Ovary (tissue), 9 donors: ENCODE results near the gene RFK. TPM values are rescaled to one million over a fixed set of nuclear protein-coding genes. Genes with fewer than 3 reads are reported as not detected.

Experiments
- DNase-seq, 5 donors: peaks; one replicate each; pipeline ENCODE4 v3.0.0-alpha.2; 2019 to 2020
- H3K27ac ChIP-seq, 2 donors: fragments of 200-600 bp; one replicate each; pipeline versions ENCODE4 v1.5.1 to v1.8.0; 2019 to 2022
- H3K27me3 ChIP-seq: fragments of 200-600 bp; one replicate; pipeline ENCODE4 v1.8.0; 2022
- H3K36me3 ChIP-seq: fragments of 200-600 bp; sonication (generic); one replicate; pipeline ENCODE4 v1.5.1; 2019
- H3K4me1 ChIP-seq: one replicate; pipeline ENCODE4 v1.8.1; 2013; ENCODE audit warnings: mild to moderate bottlenecking, moderate library complexity; ENCODE audit not compliant: insufficient read depth
- H3K4me3 ChIP-seq: fragments of 200-600 bp; sonication (generic); one replicate; pipeline ENCODE4 v1.5.1; 2017
- H3K9me3 ChIP-seq, 2 donors: fragments of 200-600 bp in 1 of 2; sonication (generic) in 1 of 2; one replicate each; pipeline versions ENCODE4 v1.5.1 to v1.8.1; 2013 to 2019; ENCODE audit warnings: mild to moderate bottlenecking in 1 of 2, moderate library complexity in 1 of 2
- EP300 ChIP-seq: sonication (generic); formaldehyde crosslinking; IDR thresholded peaks from one replicate; pipeline ENCODE4 v1.6.1; 2017; ENCODE audit warnings: antibody characterized with exemption
- POLR2A ChIP-seq: fragments of 450-650 bp; IDR thresholded peaks from one replicate; pipeline ENCODE4 v1.6.1; 2017; ENCODE audit warnings: antibody characterized with exemption, mild to moderate bottlenecking, moderate library complexity
- WGBS, 3 donors: extraction: QIAGEN DNeasy Blood & Tissue Kit in 1 of 3; methylation state at CpG; one replicate each; pipeline versions ENCODE4 v1.1.5 to v1.1.7; 2013 to 2017; 5-methylcytosine and 5-hydroxymethylcytosine counted together
- intact Hi-C, 4 donors: fragments of 100-400 bp; cut with DNase I; formaldehyde crosslinking; loops; one replicate each; pipeline versions ENCODE4 v1.11.0 to v1.15.1; 2022 to 2023
- polyA plus RNA-seq, 2 donors: library from polyadenylated mRNA; stranded (reverse); fragments of 200-250 nt in 1 of 2; fragments of 350-450 nt in 1 of 2; fragmentation: Illumina TruSeq in 1 of 2; extraction: RNeasy Lipid Tissue Mini Kit (QIAGEN cat#74804) in 1 of 2; gene quantifications; one replicate each; pipeline ENCODE4 v1.2.3, GENCODE V29; 2013 to 2014
- total RNA-seq, 7 donors: library from RNA; depleted of rRNA in 2 of 7; stranded (reverse); fragments of >200 nt in 2 of 7; fragmentation: NEBNext Ultra II Directional in 3 of 7; extraction: Animal tissue kit (Norgen Biotek cat#: 25700) in 3 of 7; gene quantifications; one replicate each; pipeline versions ENCODE4 v1.1.0 to v1.2.4, GENCODE V29; 2016 to 2023
- TF ChIP-seq, protein P1 (sequence below), 3 donors: fragments of 450-650 bp in 2 of 3; fragments of 200-600 bp in 1 of 3; IDR thresholded peaks; one replicate each; pipeline versions ENCODE4 v1.5.1 to v1.8.0; 2016 to 2022; ENCODE audit warnings: antibody characterized with exemption in 3 of 3, mild to moderate bottlenecking in 1 of 3
- donor health status: DM: no; HTN: no; CAD: no; lungs with moderate emphysema.
- donor health status: DM: no; HTN: no; CAD: no.
- donor health status: Bipolar disorder and iron deficiency.
- donor health status: DM: yes; HTN: yes; CAD: no.
- donor health status: DM: no; HTN: no; CAD: no.
- donor health status: DM: yes; HTN: yes; CAD: no.

The RFK gene
- total and polyA plus RNA-seq, 9 donors: 9.9 to 30.1 (median 18.5) TPM

DNA sequence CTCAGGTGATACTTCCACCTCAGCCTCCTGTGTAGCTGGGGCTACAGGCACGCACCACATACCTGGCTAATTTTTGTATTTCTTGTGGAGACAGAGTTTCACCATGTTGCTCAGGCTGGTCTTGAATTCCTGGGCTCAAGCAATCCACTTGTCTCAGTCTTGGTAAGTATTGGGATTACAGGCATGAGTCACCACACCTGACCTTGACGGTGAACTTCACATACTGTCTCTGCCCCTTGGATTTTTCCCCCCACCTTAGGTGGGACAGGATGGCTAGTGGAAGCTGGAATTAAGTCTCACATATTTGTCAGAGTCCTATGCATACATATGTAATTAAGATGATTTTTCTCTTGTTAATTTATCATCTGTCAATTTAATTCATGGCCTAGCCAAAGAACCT lies 20.9 kb upstream of the RFK start:
- Histone ChIP-seq H3K4me3 (no peak overlapping the region), H3K9me3 (no peaks in the 10 kb centered on the region), H3K27ac (no peak overlapping the region), H3K36me3 (no peaks in the 10 kb centered on the region), H3K4me1 (no peaks in the 10 kb centered on the region), H3K27me3 (no peaks in the 10 kb centered on the region)
- WGBS, 3 donors: 71 to 90% (median 88%) methylated on average over 2 of the region's 2 CpGs
- TF ChIP-seq POLR2A (no peak), EP300 (no peak)
- TF ChIP-seq, protein P1, sequence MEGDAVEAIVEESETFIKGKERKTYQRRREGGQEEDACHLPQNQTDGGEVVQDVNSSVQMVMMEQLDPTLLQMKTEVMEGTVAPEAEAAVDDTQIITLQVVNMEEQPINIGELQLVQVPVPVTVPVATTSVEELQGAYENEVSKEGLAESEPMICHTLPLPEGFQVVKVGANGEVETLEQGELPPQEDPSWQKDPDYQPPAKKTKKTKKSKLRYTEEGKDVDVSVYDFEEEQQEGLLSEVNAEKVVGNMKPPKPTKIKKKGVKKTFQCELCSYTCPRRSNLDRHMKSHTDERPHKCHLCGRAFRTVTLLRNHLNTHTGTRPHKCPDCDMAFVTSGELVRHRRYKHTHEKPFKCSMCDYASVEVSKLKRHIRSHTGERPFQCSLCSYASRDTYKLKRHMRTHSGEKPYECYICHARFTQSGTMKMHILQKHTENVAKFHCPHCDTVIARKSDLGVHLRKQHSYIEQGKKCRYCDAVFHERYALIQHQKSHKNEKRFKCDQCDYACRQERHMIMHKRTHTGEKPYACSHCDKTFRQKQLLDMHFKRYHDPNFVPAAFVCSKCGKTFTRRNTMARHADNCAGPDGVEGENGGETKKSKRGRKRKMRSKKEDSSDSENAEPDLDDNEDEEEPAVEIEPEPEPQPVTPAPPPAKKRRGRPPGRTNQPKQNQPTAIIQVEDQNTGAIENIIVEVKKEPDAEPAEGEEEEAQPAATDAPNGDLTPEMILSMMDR (IDR thresholded peaks at IDR 0.05): no peak
- no peak for DNase-seq
- intact Hi-C loops: no loop called here

DNA sequence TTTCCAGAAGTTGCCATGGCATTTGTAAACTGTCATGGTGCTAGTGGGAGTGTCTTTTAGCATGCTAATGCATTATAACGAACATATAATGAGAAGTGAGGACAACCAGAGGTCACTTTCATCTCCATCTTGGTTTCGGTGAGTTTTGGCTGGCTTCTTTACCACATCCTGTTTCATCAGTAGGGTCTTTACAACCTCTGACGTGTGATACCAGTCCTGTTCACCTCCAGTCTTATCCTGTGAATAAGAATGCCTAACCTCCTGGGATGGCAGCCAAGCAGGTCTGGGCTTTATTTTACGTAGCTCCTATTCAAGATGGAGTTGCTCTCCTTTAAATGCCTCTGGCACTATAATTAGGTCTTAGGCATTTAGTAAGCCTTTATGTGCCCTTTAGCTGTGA lies 20.4 kb upstream of the RFK start:
- WGBS, 3 donors: 78 to 87% (median 81%) methylated on average over 4 of the region's 4 CpGs
- Histone ChIP-seq H3K27ac (no peak overlapping the region), H3K36me3 (no peaks in the 10 kb centered on the region), H3K9me3 (no peaks in the 10 kb centered on the region), H3K4me1 (no peaks in the 10 kb centered on the region), H3K4me3 (no peak overlapping the region), H3K27me3 (no peaks in the 10 kb centered on the region)
- intact Hi-C loops: no loop called here
- DNase-seq: no peak
- TF ChIP-seq, protein P1 (IDR thresholded peaks at IDR 0.05): no peak
- TF ChIP-seq EP300 (no peak), POLR2A (no peak)

DNA sequence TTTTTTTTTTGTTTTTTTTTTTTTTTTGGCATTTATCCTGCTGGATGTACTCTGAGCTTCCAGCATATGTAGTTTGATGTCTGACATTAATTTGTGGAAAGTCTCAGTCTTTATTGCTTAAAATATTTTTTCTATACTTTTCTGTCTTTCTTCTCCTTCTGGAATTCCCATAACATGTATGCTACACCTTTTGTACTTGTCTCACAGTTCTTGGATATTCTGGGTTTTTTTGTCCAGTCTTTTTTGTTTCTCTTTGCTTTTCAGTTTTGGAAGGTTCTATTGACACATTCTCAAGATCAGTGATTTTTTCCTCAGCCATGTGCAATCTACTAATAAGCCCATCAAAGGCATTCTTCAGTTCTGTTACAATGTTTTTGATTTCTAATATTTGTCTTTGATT lies 19.4 kb upstream of the RFK start:
- Histone ChIP-seq H3K4me3 (no peak overlapping the region), H3K27me3 (no peaks in the 10 kb centered on the region), H3K27ac (no peak overlapping the region), H3K9me3 (no peaks in the 10 kb centered on the region), H3K36me3 (no peaks in the 10 kb centered on the region), H3K4me1 (no peaks in the 10 kb centered on the region)
- DNase-seq: no peak
- TF ChIP-seq EP300 (no peak), POLR2A (no peak)
- TF ChIP-seq, protein P1 (IDR thresholded peaks at IDR 0.05): no peak
- intact Hi-C loops: no loop called here

DNA sequence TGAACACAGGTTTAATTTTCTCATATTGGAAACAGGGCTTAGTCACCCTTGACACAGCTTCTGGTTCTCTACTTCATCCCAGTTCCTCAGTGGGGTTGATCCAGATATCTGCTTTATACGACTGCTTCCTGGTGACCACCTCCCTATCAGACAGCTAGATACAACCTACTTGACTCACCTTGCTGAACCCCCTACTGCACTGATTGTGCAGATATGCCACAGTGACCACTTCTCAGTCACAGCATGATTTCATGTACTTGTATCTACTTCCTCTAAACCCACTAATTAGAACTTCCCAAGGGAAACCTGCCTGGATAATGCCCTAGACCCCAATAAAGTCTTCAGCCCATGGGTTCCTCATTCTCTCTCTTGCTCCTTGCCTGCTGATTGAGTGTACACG lies 18.4 kb upstream of the RFK start:
- WGBS, 3 donors: 59 to 61% (median 61%) methylated on average over 2 of the region's 2 CpGs
- H3K9me3 ChIP-seq: no peaks in the 10 kb centered on the region
- no peaks in the 10 kb centered on the region for H3K27me3 ChIP-seq
- no peaks in the 10 kb centered on the region for H3K4me1 ChIP-seq
- no peaks in the 10 kb centered on the region for H3K36me3 ChIP-seq
- no peak for DNase-seq
- H3K4me3 ChIP-seq: no peak overlapping the region
- no peak overlapping the region for H3K27ac ChIP-seq
- intact Hi-C loops: no loop called here
- TF ChIP-seq EP300 (no peak), POLR2A (no peak)
- TF ChIP-seq, protein P1 (IDR thresholded peaks at IDR 0.05): no peak

DNA sequence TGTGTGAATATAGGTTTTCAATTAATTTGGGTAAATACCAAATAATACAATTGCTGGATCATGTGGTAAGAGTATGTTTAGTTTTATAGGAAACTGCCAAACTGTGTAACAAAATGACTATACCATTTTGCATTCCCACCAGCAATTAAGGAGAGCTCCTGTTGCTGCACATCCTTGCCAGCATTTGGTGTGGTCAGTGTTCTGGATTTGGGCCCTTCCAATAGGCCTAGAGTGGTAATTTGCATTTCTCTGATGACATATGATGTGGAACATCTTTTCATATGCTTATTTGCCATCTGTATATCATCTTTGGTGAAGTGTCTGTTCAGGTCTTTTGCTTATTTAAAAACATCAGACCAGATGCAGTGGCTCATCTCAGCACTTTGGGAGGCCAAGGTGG lies 11.6 kb upstream of the RFK start:
- Histone ChIP-seq H3K36me3 (no peaks in the 10 kb centered on the region), H3K4me1 (no peaks in the 10 kb centered on the region), H3K4me3 (no peak overlapping the region), H3K27me3 (no peaks in the 10 kb centered on the region), H3K9me3 (no peaks in the 10 kb centered on the region), H3K27ac (no peak overlapping the region)
- no peak for DNase-seq
- TF ChIP-seq, protein P1 (IDR thresholded peaks at IDR 0.05): no peak
- TF ChIP-seq POLR2A: no peak
- no peak for TF ChIP-seq EP300
- intact Hi-C loops: loop anchor here in 1 of 4 donors (10.0 kb wide), 1 partner anchor 299 kb away; no protein-coding TSS in a partner anchor
